Sigmoid colon (tissue), 7 donors: ENCODE data around the gene ING1. TPM values are rescaled to one million over a fixed set of nuclear protein-coding genes. Genes with fewer than 3 reads are reported as not detected.

Source experiments
- DNase-seq: peaks from one replicate; pipeline ENCODE4 v3.0.0-alpha.2; 2019
- H3K27ac ChIP-seq, 4 donors: fragments of 200-600 bp; sonication (generic); one replicate each; pipeline ENCODE4 v1.5.1; 2016 to 2019; ENCODE audit warnings: mild to moderate bottlenecking in 1 of 4
- H3K27me3 ChIP-seq, 3 donors: fragments of 200-600 bp; sonication (generic); one replicate each; pipeline ENCODE4 v1.5.1; 2019; ENCODE audit warnings: mild to moderate bottlenecking in 1 of 3
- H3K36me3 ChIP-seq, 4 donors: fragments of 200-600 bp; sonication (generic); one replicate each; pipeline ENCODE4 v1.5.1; 2016 to 2019
- H3K4me1 ChIP-seq, 4 donors: fragments of 200-600 bp; sonication (generic); one replicate each; pipeline ENCODE4 v1.5.1; 2017 to 2019
- H3K4me3 ChIP-seq, 4 donors: fragments of 200-600 bp; sonication (generic); one replicate each; pipeline ENCODE4 v1.5.1; 2017 to 2019; ENCODE audit warnings: mild to moderate bottlenecking in 2 of 4, moderate library complexity in 1 of 4
- H3K9me3 ChIP-seq, 4 donors: fragments of 200-600 bp in 3 of 4; sonication (generic) in 3 of 4; one replicate each; pipeline versions ENCODE4 v1.5.1 to v1.6.1; 2013 to 2019
- EP300 ChIP-seq, 4 donors: sonication (generic); formaldehyde crosslinking; IDR thresholded peaks; one replicate each; pipeline ENCODE4 v1.6.1; 2017; ENCODE audit warnings: antibody characterized with exemption in 4 of 4
- POLR2A ChIP-seq, 2 donors: fragments of 450-650 bp; IDR thresholded peaks; one replicate each; pipeline ENCODE4 v1.6.1; 2016; ENCODE audit warnings: antibody characterized with exemption in 2 of 2, mild to moderate bottlenecking in 2 of 2, moderate library complexity in 2 of 2
- POLR2AphosphoS5 ChIP-seq, 4 donors: sonication (generic); formaldehyde crosslinking; IDR thresholded peaks; one replicate each; pipeline ENCODE4 v1.6.1; 2017; ENCODE audit warnings: antibody characterized with exemption in 4 of 4
- WGBS, 2 donors: extraction: QIAGEN DNeasy Blood & Tissue Kit; methylation state at CpG; one replicate each; pipeline ENCODE4 v1.1.7; 2013; 5-methylcytosine and 5-hydroxymethylcytosine counted together
- intact Hi-C: fragments of 100-400 bp; cut with DNase I; formaldehyde crosslinking; loops from one replicate; pipeline ENCODE4 v1.15.1; 2023
- polyA plus RNA-seq, 3 donors: library from polyadenylated mRNA; stranded (reverse); fragments of 200-250 nt; gene quantifications; one replicate each; pipeline ENCODE4 v1.2.3, GENCODE V29; 2013
- total RNA-seq, 4 donors: library from RNA; depleted of rRNA; stranded (reverse); fragments of >200 nt; gene quantifications; one replicate each; pipeline ENCODE4 v1.1.0, GENCODE V29; 2016
- TF ChIP-seq, protein P1 (sequence below), 4 experiments: fragments of 450-650 bp in 3 of 4; fragments of 200-600 bp in 1 of 4; IDR thresholded peaks; one replicate each; pipeline ENCODE4 v1.5.1; 2016 to 2019; ENCODE audit warnings: antibody characterized with exemption in 4 of 4, mild to moderate bottlenecking in 3 of 4, moderate library complexity in 2 of 4
- donor health status: healthy with polysubstance abuse.
- donor health status: Bipolar disorder and iron deficiency.
- donor health status: healthy.

ING1 gene
- total and polyA plus RNA-seq, 7 donors, result 11.3 to 24.0 (median 16.8) TPM

DNA sequence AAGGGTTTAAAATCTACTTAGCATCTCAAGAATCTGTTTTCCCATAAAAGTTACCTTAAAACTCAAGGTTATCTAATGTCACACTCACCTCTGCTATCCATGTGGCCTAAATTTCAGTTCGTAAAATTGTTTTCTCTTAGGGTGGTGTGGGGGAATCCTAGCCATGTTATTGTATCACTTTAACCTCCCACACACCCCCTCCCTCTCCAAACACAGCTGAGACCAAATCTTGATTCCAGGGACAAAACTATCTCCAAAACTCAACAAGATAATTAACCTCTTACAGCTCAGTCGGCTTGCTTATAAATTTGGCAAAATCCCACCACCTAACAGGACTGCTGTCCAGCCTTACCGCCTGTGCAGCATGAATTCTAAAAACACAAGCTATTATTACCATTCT is 11.4 kb upstream of the ING1 start:
- Histone ChIP-seq H3K36me3 (peaks cover 14 to 66% (median 31%) of the 10 kb centered on the region in 4 donors), H3K9me3 (no peaks in the 10 kb centered on the region), H3K4me1 (peaks cover 0 to 42% (median 32%) of the 10 kb centered on the region in 4 donors), H3K4me3 (no peak overlapping the region), H3K27ac (peak overlapping the region in 1 of 4 donors; percentile 96), H3K27me3 (no peaks in the 10 kb centered on the region)
- TF ChIP-seq EP300 (IDR thresholded peaks at IDR 0.05) (no peak), POLR2A (IDR thresholded peaks at IDR 0.05) (no peak), POLR2AphosphoS5 (IDR thresholded peaks at IDR 0.05) (no peak)
- TF ChIP-seq, protein P1, sequence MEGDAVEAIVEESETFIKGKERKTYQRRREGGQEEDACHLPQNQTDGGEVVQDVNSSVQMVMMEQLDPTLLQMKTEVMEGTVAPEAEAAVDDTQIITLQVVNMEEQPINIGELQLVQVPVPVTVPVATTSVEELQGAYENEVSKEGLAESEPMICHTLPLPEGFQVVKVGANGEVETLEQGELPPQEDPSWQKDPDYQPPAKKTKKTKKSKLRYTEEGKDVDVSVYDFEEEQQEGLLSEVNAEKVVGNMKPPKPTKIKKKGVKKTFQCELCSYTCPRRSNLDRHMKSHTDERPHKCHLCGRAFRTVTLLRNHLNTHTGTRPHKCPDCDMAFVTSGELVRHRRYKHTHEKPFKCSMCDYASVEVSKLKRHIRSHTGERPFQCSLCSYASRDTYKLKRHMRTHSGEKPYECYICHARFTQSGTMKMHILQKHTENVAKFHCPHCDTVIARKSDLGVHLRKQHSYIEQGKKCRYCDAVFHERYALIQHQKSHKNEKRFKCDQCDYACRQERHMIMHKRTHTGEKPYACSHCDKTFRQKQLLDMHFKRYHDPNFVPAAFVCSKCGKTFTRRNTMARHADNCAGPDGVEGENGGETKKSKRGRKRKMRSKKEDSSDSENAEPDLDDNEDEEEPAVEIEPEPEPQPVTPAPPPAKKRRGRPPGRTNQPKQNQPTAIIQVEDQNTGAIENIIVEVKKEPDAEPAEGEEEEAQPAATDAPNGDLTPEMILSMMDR (IDR thresholded peaks at IDR 0.05), result no peak
- DNase-seq, result no peak
- 56 to 65% methylated on average over 3 of the region's 3 CpGs for WGBS, 2 donors
- intact Hi-C loops, result loop anchor here (2.0 kb wide), 1 partner anchor 13 kb away; no protein-coding TSS in a partner anchor

DNA sequence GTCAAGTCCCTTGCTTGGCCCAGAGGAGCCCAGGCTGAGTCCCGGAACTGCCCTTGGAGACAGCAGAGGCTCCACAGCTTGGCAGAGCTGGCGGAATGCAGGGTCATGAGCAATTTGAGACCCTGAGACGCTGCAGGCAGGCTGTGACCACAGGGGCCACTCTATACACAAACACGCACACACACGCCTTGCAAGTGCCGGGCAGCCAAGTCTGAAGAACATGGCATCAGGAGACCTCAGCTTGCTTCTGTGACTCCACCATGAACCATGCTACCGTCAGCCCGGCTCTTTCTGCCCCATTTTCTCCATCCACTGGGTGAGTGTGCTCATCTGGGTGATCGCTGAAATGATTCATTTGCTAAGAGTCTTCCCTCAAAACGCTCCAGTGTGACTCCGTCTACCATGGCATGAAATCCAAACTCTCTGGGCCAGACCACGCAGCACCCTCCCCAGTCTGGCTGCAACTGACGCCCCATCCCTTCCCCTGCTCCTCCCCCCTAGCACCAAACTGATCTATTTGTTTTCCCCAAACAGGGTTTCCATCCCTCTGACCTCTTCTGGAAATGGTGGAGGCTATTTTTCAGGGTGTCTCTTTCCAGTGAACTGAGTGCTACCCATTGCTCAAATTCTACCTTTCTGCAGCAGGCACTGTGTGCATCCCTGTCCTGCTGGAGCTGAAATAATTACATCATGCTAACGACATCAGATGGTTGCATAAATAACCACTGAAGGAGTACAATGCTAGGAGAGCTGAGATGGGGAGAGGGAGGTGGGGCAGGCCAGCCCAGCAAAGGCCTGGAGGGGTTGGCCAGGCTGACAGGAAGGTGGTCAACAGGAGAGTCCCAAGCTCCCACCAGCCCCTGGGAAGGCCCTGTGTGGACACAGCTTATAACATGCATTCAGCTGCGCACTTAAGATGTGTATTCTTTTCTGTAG is 10.6 kb upstream of the ING1 start:
- no peak for TF ChIP-seq POLR2A (IDR thresholded peaks at IDR 0.05)
- TF ChIP-seq, protein P1 (IDR thresholded peaks at IDR 0.05), result no peak
- TF ChIP-seq EP300 (IDR thresholded peaks at IDR 0.05), result no peak
- no peak for TF ChIP-seq POLR2AphosphoS5 (IDR thresholded peaks at IDR 0.05)

DNA sequence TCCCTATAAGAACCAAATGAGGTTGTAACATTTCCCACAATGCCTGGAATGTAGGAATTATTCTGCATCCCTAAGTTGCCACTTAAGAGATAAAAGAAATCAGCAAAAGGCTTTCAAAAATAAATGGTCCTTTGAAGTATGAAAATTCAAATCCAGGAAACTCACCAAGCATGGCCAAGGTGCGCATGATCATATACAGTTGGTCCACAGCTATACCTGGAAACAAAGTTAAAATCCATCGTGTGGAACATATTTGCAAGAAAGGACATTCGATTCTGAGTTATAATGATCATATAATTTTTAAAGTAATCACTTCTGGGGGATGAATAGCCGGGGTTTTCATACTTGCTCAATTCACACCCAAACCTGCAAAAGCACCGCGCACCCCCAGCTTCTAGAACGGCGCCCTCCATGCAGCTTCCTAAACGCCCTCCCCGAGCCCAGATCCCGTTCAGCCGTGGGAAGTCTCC is 8.1 kb upstream of the ING1 start:
- peak overlapping the region; percentile 56 to 88 (median 78) for H3K4me3 ChIP-seq
- H3K36me3 ChIP-seq, result peaks cover 0 to 33% (median 4%) of the 10 kb centered on the region in 4 donors
- no peak for TF ChIP-seq POLR2AphosphoS5 (IDR thresholded peaks at IDR 0.05)
- no peak for TF ChIP-seq EP300 (IDR thresholded peaks at IDR 0.05)
- TF ChIP-seq POLR2A (IDR thresholded peaks at IDR 0.05), result no peak
- TF ChIP-seq, protein P1 (IDR thresholded peaks at IDR 0.05), result peak in 1 of 4 experiments; percentile 15
- DNase-seq, result no peak
- H3K4me1 ChIP-seq, result peaks cover 0 to 42% (median 32%) of the 10 kb centered on the region in 4 donors
- intact Hi-C loops, result no loop called here
- H3K9me3 ChIP-seq, result no peaks in the 10 kb centered on the region
- no peaks in the 10 kb centered on the region for H3K27me3 ChIP-seq
- H3K27ac ChIP-seq, result peak overlapping the region; percentile 84 to 96 (median 92)
- WGBS, 2 donors, result 1 to 6% methylated on average over 12 of the region's 12 CpGs

More for the DNA sequence above, 10.6 kb upstream of the ING1 start:
- intact Hi-C loops, result loop anchor here (2.0 kb wide), 1 partner anchor 14 kb away; no protein-coding TSS in a partner anchor
- WGBS, 2 donors, result 90 to 93% methylated on average over 15 of the region's 15 CpGs
- peak overlapping the region in 1 of 4 donors; percentile 96 for H3K27ac ChIP-seq
- no peak overlapping the region for H3K4me3 ChIP-seq
- H3K4me1 ChIP-seq, result peaks cover 0 to 42% (median 32%) of the 10 kb centered on the region in 4 donors
- peaks cover 8 to 58% (median 27%) of the 10 kb centered on the region in 4 donors for H3K36me3 ChIP-seq
- H3K9me3 ChIP-seq, result no peaks in the 10 kb centered on the region
- H3K27me3 ChIP-seq, result no peaks in the 10 kb centered on the region
- peak; percentile 50 for DNase-seq

DNA sequence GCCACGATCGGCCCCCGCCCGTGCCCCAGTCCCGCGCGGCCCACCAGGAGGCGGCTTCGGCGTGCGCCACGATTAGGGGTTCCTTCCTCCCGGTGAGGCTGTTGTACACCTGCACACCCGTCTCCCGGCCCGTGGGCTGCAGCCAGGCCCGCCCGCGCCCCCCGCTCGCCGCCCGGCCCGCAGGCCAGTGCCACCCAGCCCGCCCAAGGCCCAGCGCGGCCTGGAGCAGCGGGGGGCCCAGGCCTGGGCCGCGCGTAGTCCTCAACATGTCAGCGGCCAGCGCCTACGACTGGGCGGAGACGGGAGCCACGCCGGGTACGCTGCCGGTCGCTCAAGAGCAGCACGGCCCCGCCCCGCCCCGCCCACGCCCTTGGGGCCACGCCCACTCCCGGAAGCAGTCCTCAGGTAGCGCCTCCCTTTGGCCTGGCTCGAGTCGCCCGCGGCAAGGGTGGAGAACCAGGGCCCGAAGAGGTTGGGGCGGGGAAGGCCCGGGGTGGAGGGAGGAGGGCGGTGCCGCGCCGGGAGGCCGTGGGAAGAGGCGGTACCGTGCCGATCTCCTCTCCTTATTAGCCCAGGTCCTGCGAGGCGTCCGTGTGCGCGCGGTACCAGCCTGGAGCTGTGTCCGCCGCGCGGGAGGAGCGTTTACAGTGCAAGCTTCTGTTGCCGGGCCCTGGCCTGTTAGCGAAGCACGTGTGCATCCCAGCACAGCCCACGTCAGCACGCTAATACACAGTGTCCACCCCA is 7.5 kb upstream of the ING1 start, which contains the start of gene CARS2:
Gene CARS2, minus strand, starts transcription at position 291 of the 744 bp plus-strand sequence. Its CDS starts 23 bp downstream, at position 268.
- H3K4me1 ChIP-seq, result peaks cover 0 to 43% (median 35%) of the 10 kb centered on the region in 4 donors

More for the DNA sequence above, 7.5 kb upstream of the ING1 start, which contains the start of gene CARS2:
- peak; percentile 99 for DNase-seq
- TF ChIP-seq, protein P1 (IDR thresholded peaks at IDR 0.05), result peak in 2 of 4 experiments; percentile 2 to 19
- TF ChIP-seq POLR2AphosphoS5 (IDR thresholded peaks at IDR 0.05), result peak; percentile 57 to 89 (median 82)
- peak in 3 of 4 donors; percentile 91 to 95 (median 95) for TF ChIP-seq EP300 (IDR thresholded peaks at IDR 0.05)
- peak in 1 of 2 donors; percentile 24 for TF ChIP-seq POLR2A (IDR thresholded peaks at IDR 0.05)
- WGBS, 2 donors, result 0% methylated on average over 80 of the region's 80 CpGs
- peak within 1 kb of the TSS; percentile 84 to 96 (median 92) for H3K27ac ChIP-seq
- no peaks in the 10 kb centered on the region for H3K27me3 ChIP-seq
- peaks cover 0 to 27% (median under 1%) of the 10 kb centered on the region in 4 donors for H3K36me3 ChIP-seq
- peak within 1 kb of the TSS; percentile 56 to 88 (median 78) for H3K4me3 ChIP-seq
- no peaks in the 10 kb centered on the region for H3K9me3 ChIP-seq
- intact Hi-C loops, result no loop called here
